ENCODE measurements around the gene SLX1A. TPM values are rescaled to one million over a fixed set of nuclear protein-coding genes. Genes with fewer than 3 reads are reported as not detected.
"Not testable (repeated sequence)": the region's sequence is repeated elsewhere in the genome, so short reads cannot be mapped to it uniquely, and the experiment has no call there.

Gene SLX1A
- total RNA-seq, 1 experiment from 2014 or later = 30.9 TPM

- not testable (repeated sequence) for H3K27me3 ChIP-seq, DNase-seq, H3K9me3 ChIP-seq, H3K4me3 ChIP-seq, H3K36me3 ChIP-seq
Measured at GRCh38 chr16:30199049-30199448, 5.4 kb downstream of the SLX1A start, which contains the start of gene SULT1A3. Gene SULT1A3, plus strand, starts transcription at chr16:30199255. Its CDS starts 1,474 bp downstream, at chr16:30200729.

- H3K9me3 ChIP-seq, H3K27me3 ChIP-seq, H3K4me3 ChIP-seq, DNase-seq, H3K36me3 ChIP-seq: not testable (repeated sequence)
Measured at GRCh38 chr16:30199608-30200343, 6.1 kb downstream of the SLX1A start.

- not testable (repeated sequence) for DNase-seq, H3K9me3 ChIP-seq, H3K27me3 ChIP-seq, H3K36me3 ChIP-seq, H3K4me3 ChIP-seq
Measured at GRCh38 chr16:30205541-30206236, 12.0 kb downstream of the SLX1A start.

- H3K9me3 ChIP-seq, H3K4me3 ChIP-seq, DNase-seq, H3K27me3 ChIP-seq, H3K36me3 ChIP-seq: not testable (repeated sequence)
Measured at GRCh38 chr16:30206252-30206651, 12.6 kb downstream of the SLX1A start.

- H3K4me3 ChIP-seq, H3K27me3 ChIP-seq, H3K36me3 ChIP-seq, H3K9me3 ChIP-seq: not testable (repeated sequence)
- DNase-seq = peak; percentile 91
Measured at GRCh38 chr16:30207063-30207704, 13.5 kb downstream of the SLX1A start.

GRCh38 chr16:30209032-30209431, 15.4 kb downstream of the SLX1A start:
- not testable (repeated sequence) for H3K9me3 ChIP-seq, H3K4me3 ChIP-seq, H3K27me3 ChIP-seq, H3K36me3 ChIP-seq, DNase-seq

- DNase-seq = not testable (repeated sequence)
Measured at GRCh38 chr16:30211414-30211813, 17.7 kb downstream of the SLX1A start.

GRCh38 chr16:30217082-30217481, 23.4 kb downstream of the SLX1A start:
- H3K36me3 ChIP-seq, H3K27me3 ChIP-seq, H3K9me3 ChIP-seq, DNase-seq, H3K4me3 ChIP-seq: not testable (repeated sequence)

More at GRCh38 chr16:30211414-30211813, 17.7 kb downstream of the SLX1A start:
- H3K27me3 ChIP-seq, H3K9me3 ChIP-seq, H3K36me3 ChIP-seq, H3K4me3 ChIP-seq: not testable (repeated sequence)

Other genes starting within 250 kb of the SLX1A start
- 96.9 and 121 TPM in 2 replicates for gene TMEM219, start 231.8 kb upstream of the SLX1A start, total RNA-seq (2014; rRNA removed; shearing (Covaris generic); ENCODE audit: low replicate concordance)
- gene TAOK2, start 220.0 kb upstream of the SLX1A start, total RNA-seq (2014; rRNA removed; shearing (Covaris generic); ENCODE audit: low replicate concordance) = 41.3 and 59.4 TPM in 2 replicates
- 6.5 and 25.9 TPM in 2 replicates for gene HIRIP3, start 198.3 kb upstream of the SLX1A start, total RNA-seq (2014; rRNA removed; shearing (Covaris generic); ENCODE audit: low replicate concordance)
- 97.4 and 290 TPM in 2 replicates for gene INO80E, start 197.6 kb upstream of the SLX1A start, total RNA-seq (2014; rRNA removed; shearing (Covaris generic); ENCODE audit: low replicate concordance)
- gene DOC2A, start 182.8 kb upstream of the SLX1A start, total RNA-seq (2014; rRNA removed; shearing (Covaris generic); ENCODE audit: low replicate concordance) = not detected in 2 replicates
- not detected in 2 replicates for gene C16orf92, start 170.7 kb upstream of the SLX1A start, total RNA-seq (2014; rRNA removed; shearing (Covaris generic); ENCODE audit: low replicate concordance)
- 0.20 TPM in 1 of 2 replicates, not detected in the other for gene TLCD3B, start 162.6 kb upstream of the SLX1A start, total RNA-seq (2014; rRNA removed; shearing (Covaris generic); ENCODE audit: low replicate concordance)
- gene ALDOA, start 128.1 kb upstream of the SLX1A start, total RNA-seq (2014; rRNA removed; shearing (Covaris generic); ENCODE audit: low replicate concordance) = 911 and 1,101 TPM in 2 replicates
- gene PPP4C, start 117.9 kb upstream of the SLX1A start, total RNA-seq (2014; rRNA removed; shearing (Covaris generic); ENCODE audit: low replicate concordance) = 127 and 193 TPM in 2 replicates
- gene TBX6, start 102.0 kb upstream of the SLX1A start, total RNA-seq (2014; rRNA removed; shearing (Covaris generic); ENCODE audit: low replicate concordance) = 0.30 TPM in 1 of 2 replicates, not detected in the other
- 1.5 and 13.1 TPM in 2 replicates for gene YPEL3, start 97.7 kb upstream of the SLX1A start, total RNA-seq (2014; rRNA removed; shearing (Covaris generic); ENCODE audit: low replicate concordance)
- gene GDPD3, start 80.3 kb upstream of the SLX1A start, total RNA-seq (2014; rRNA removed; shearing (Covaris generic); ENCODE audit: low replicate concordance) = 0.43 TPM in 1 of 2 replicates, not detected in the other
- 13.3 and 20.0 TPM in 2 replicates for gene MAPK3, start 70.7 kb upstream of the SLX1A start, total RNA-seq (2014; rRNA removed; shearing (Covaris generic); ENCODE audit: low replicate concordance)
- gene CORO1A, start 10.3 kb upstream of the SLX1A start, total RNA-seq (2014; rRNA removed; shearing (Covaris generic); ENCODE audit: low replicate concordance) = 1.9 and 3.1 TPM in 2 replicates
- gene BOLA2B, start 209 bp upstream of the SLX1A start, total RNA-seq (2014; rRNA removed; shearing (Covaris generic); ENCODE audit: low replicate concordance) = 64.7 and 122 TPM in 2 replicates
- 4.8 and 18.5 TPM in 2 replicates for gene SULT1A3, start 5.4 kb downstream of the SLX1A start, total RNA-seq (2014; rRNA removed; shearing (Covaris generic); ENCODE audit: low replicate concordance)
- gene NPIPB13, start 54.6 kb downstream of the SLX1A start, total RNA-seq (2014; rRNA removed; shearing (Covaris generic); ENCODE audit: low replicate concordance) = 0.89 and 4.2 TPM in 2 replicates
- 43.8 and 70.0 TPM in 2 replicates for gene CD2BP2, start 161.4 kb downstream of the SLX1A start, total RNA-seq (2014; rRNA removed; shearing (Covaris generic); ENCODE audit: low replicate concordance)
- 40.3 and 60.6 TPM in 2 replicates for gene TBC1D10B, start 176.6 kb downstream of the SLX1A start, total RNA-seq (2014; rRNA removed; shearing (Covaris generic); ENCODE audit: low replicate concordance)
- not detected in 2 replicates for gene MYL11, start 180.9 kb downstream of the SLX1A start, total RNA-seq (2014; rRNA removed; shearing (Covaris generic); ENCODE audit: low replicate concordance)
- not detected in 2 replicates for gene SEPTIN1, start 188.7 kb downstream of the SLX1A start, total RNA-seq (2014; rRNA removed; shearing (Covaris generic); ENCODE audit: low replicate concordance)
- gene ZNF48, start 201.5 kb downstream of the SLX1A start, total RNA-seq (2014; rRNA removed; shearing (Covaris generic); ENCODE audit: low replicate concordance) = 17.2 and 19.8 TPM in 2 replicates
- 13.1 and 28.5 TPM in 2 replicates for gene ZNF771, start 213.7 kb downstream of the SLX1A start, total RNA-seq (2014; rRNA removed; shearing (Covaris generic); ENCODE audit: low replicate concordance)
- 106 and 131 TPM in 2 replicates for gene DCTPP1, start 236.2 kb downstream of the SLX1A start, total RNA-seq (2014; rRNA removed; shearing (Covaris generic); ENCODE audit: low replicate concordance)

All from MG63 (cell line).